Sigmoid colon (tissue), 4 donors: Measurements from ENCODE around the gene STAT5A.

Source experiments
- EP300 ChIP-seq, 4 donors: sonication (generic); formaldehyde crosslinking; IDR thresholded peaks; one replicate each; pipeline ENCODE4 v1.6.1; 2017; ENCODE audit warnings: antibody characterized with exemption in 4 of 4
- POLR2AphosphoS5 ChIP-seq, 4 donors: sonication (generic); formaldehyde crosslinking; IDR thresholded peaks; one replicate each; pipeline ENCODE4 v1.6.1; 2017; ENCODE audit warnings: antibody characterized with exemption in 4 of 4
- TF ChIP-seq, protein P1 (sequence below), 4 experiments: fragments of 450-650 bp in 3 of 4; fragments of 200-600 bp in 1 of 4; IDR thresholded peaks; one replicate each; pipeline ENCODE4 v1.5.1; 2016 to 2019; ENCODE audit warnings: antibody characterized with exemption in 4 of 4, mild to moderate bottlenecking in 3 of 4, moderate library complexity in 2 of 4

- TF ChIP-seq EP300 (IDR thresholded peaks at IDR 0.05), result no peak
- TF ChIP-seq, protein P1, sequence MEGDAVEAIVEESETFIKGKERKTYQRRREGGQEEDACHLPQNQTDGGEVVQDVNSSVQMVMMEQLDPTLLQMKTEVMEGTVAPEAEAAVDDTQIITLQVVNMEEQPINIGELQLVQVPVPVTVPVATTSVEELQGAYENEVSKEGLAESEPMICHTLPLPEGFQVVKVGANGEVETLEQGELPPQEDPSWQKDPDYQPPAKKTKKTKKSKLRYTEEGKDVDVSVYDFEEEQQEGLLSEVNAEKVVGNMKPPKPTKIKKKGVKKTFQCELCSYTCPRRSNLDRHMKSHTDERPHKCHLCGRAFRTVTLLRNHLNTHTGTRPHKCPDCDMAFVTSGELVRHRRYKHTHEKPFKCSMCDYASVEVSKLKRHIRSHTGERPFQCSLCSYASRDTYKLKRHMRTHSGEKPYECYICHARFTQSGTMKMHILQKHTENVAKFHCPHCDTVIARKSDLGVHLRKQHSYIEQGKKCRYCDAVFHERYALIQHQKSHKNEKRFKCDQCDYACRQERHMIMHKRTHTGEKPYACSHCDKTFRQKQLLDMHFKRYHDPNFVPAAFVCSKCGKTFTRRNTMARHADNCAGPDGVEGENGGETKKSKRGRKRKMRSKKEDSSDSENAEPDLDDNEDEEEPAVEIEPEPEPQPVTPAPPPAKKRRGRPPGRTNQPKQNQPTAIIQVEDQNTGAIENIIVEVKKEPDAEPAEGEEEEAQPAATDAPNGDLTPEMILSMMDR (IDR thresholded peaks at IDR 0.05), result no peak
- TF ChIP-seq POLR2AphosphoS5 (IDR thresholded peaks at IDR 0.05), result peak; percentile 83 to 95 (median 88)
Measured at GRCh38 chr17:42287977-42288802, at the start of gene STAT5A.
